ENCODE data around the gene YRDC. TPM values are rescaled to one million over a fixed set of nuclear protein-coding genes. Genes with fewer than 3 reads are reported as not detected.

The YRDC gene
- total RNA-seq, 1 donor from 2014 or later = 31.4 TPM

- no peak overlapping the region for H3K4me3 ChIP-seq (ENCODE audit: low read depth, low read length)
- TF ChIP-seq CTCF (conservative IDR thresholded peaks at IDR 0.05; ENCODE audit: low read depth, low read length) = no peak
- no peak for DNase-seq (ENCODE audit: low read depth)
Observed at GRCh38 chr1:37809942-37810341, 1.9 kb upstream of the YRDC start.

- DNase-seq (ENCODE audit: low read depth) = no peak
- peak overlapping the region; percentile 94 for H3K4me3 ChIP-seq (ENCODE audit: low read depth, low read length)
- no peak for TF ChIP-seq CTCF (conservative IDR thresholded peaks at IDR 0.05; ENCODE audit: low read depth, low read length)
Observed at GRCh38 chr1:37808369-37809319, 636 bp upstream of the YRDC start.

GRCh38 chr1:37807220-37807554 is 821 bp downstream of the YRDC start:
- TF ChIP-seq CTCF (conservative IDR thresholded peaks at IDR 0.05; ENCODE audit: low read depth, low read length) = no peak
- DNase-seq (ENCODE audit: low read depth) = no peak
- H3K4me3 ChIP-seq (ENCODE audit: low read depth, low read length) = peak overlapping the region; percentile 94

- DNase-seq (ENCODE audit: low read depth) = no peak
- H3K4me3 ChIP-seq (ENCODE audit: low read depth, low read length) = no peak overlapping the region
- no peak for TF ChIP-seq CTCF (conservative IDR thresholded peaks at IDR 0.05; ENCODE audit: low read depth, low read length)
Observed at GRCh38 chr1:37802439-37802838, 5.6 kb downstream of the YRDC start.

- H3K4me3 ChIP-seq (ENCODE audit: low read depth, low read length) = no peak overlapping the region
- no peak for DNase-seq (ENCODE audit: low read depth)
- TF ChIP-seq CTCF (conservative IDR thresholded peaks at IDR 0.05; ENCODE audit: low read depth, low read length) = no peak
Observed at GRCh38 chr1:37797750-37798345, 10.2 kb downstream of the YRDC start.

GRCh38 chr1:37795340-37796125 is 12.5 kb downstream of the YRDC start:
- TF ChIP-seq CTCF (conservative IDR thresholded peaks at IDR 0.05; ENCODE audit: low read depth, low read length) = no peak
- no peak overlapping the region for H3K4me3 ChIP-seq (ENCODE audit: low read depth, low read length)
- no peak for DNase-seq (ENCODE audit: low read depth)

Measured in epithelial cell of proximal tubule (primary cell).